ENCODE results near the gene AFAP1L1.

GRCh38 chr5:149388498-149389190 lies 117.0 kb downstream of the AFAP1L1 start:
- TF ChIP-seq, protein P1, sequence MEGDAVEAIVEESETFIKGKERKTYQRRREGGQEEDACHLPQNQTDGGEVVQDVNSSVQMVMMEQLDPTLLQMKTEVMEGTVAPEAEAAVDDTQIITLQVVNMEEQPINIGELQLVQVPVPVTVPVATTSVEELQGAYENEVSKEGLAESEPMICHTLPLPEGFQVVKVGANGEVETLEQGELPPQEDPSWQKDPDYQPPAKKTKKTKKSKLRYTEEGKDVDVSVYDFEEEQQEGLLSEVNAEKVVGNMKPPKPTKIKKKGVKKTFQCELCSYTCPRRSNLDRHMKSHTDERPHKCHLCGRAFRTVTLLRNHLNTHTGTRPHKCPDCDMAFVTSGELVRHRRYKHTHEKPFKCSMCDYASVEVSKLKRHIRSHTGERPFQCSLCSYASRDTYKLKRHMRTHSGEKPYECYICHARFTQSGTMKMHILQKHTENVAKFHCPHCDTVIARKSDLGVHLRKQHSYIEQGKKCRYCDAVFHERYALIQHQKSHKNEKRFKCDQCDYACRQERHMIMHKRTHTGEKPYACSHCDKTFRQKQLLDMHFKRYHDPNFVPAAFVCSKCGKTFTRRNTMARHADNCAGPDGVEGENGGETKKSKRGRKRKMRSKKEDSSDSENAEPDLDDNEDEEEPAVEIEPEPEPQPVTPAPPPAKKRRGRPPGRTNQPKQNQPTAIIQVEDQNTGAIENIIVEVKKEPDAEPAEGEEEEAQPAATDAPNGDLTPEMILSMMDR (IDR thresholded peaks at IDR 0.05; ENCODE audit: insufficient read depth, low read depth, low read length): no peak
- TF ChIP-seq EZH2 (IDR thresholded peaks at IDR 0.05; ENCODE audit: insufficient read depth, low read length): no peak
